NCI-H524 treated with DMSO at 0.1 percent for 48 hours (cell line): ENCODE results near the gene HRCT1.

ENCODE experiments used
- DNase-seq: peaks from one replicate; lab custom pipeline; 2025; lab: John Stamatoyannopoulos, UW

HRCT1 gene

GRCh38 chr9:35944841-35945240, 38.8 kb downstream of the HRCT1 start:
- DNase-seq: no peak

- DNase-seq: peak; percentile 66
Observed at GRCh38 chr9:35945341-35946018, 39.5 kb downstream of the HRCT1 start.

- DNase-seq: no peak
Observed at GRCh38 chr9:35948451-35948850, 42.4 kb downstream of the HRCT1 start.

GRCh38 chr9:35948901-35949318, 42.9 kb downstream of the HRCT1 start:
- DNase-seq: no peak

GRCh38 chr9:35951736-35952135, 45.7 kb downstream of the HRCT1 start:
- DNase-seq: no peak

- DNase-seq: no peak
Observed at GRCh38 chr9:35952526-35953191, 46.7 kb downstream of the HRCT1 start.

GRCh38 chr9:35954942-35955546, 49.0 kb downstream of the HRCT1 start:
- peak; percentile 34 for DNase-seq

- DNase-seq: no peak
Observed at GRCh38 chr9:35956651-35957050, 50.6 kb downstream of the HRCT1 start.
